Epidermal melanocyte (primary cell): ENCODE measurements around the gene KDM3A.

Experiments
- DNase-seq: peaks from one replicate; pipeline ENCODE4 v3.0.0; 2011; ENCODE audit warnings: low spot score; ENCODE audit not compliant: insufficient read length

The KDM3A gene

DNA sequence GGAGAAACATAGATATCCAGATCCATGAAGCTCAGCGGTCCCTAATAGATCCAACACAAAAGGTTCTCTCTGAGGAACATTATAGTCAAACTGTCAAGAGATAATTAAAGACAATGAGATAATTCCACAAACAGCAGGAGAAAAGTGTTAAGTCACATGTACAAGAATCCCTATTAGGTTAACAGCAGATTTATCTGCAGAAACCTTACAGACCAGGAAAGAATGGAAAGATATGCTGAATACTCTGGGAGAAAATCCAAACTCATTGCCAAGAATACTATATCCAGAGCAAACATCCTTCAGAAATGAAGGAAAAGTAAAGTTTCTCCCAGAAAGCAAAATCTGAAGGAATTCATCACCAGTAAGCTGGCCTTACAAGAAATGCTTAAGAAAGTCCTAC is 10.8 kb upstream of the KDM3A start:
- no peak for DNase-seq

DNA sequence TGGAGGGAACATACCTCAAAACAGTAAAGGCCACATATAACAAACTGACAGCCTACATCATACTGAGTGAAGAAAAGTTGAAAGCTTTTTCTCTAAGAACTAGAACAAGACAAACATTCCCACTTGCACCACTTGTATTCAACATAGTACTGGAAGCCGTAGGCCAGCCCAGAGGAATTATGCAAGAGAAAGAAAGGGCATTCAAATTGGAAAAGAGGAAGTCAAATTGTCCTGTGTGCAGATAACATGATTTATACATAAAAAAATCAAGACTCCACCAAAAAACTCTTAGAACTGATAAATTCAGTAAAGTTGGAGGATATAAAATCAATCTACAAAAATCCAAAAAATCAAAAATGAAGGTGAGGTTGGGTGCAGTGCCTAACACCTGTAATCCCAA is 8.0 kb upstream of the KDM3A start:
- DNase-seq: no peak

DNA sequence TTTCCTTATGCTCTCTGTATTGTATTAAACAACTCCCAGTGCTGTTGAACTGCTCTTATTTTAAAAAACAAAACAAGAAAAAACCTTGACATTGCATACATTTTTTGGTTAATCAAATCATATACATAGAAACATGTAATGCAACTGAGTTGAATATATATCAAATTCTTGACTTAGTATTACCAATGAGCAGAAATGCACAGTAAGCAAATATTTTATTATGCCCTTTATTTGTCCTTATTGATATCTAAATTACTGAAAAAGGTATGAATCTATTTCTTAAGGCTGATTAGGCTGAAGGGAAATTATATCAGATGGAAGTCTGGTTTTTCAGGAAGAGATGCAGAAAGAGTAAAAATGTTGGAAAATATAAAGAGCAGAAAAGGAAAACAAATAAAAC is 6.9 kb upstream of the KDM3A start:
- no peak for DNase-seq

DNA sequence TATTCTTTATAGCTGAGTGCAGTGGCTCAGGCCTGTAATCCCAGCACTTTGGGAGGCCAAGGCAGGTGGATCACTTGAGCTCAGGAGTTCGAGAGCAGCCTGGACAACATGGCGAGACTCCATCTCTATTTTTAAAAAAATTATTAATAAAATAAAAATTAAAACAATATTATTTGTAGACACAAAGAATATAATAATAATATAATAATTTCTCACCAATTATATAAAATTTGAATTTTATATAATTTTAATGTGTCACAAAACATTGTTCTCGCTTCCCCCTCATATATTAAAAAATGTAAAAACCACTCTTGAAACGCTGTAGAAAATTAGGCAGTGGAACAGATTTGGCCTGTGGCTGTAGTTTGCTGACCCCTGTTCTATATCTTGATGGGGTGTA is 5.6 kb upstream of the KDM3A start:
- DNase-seq: no peak

DNA sequence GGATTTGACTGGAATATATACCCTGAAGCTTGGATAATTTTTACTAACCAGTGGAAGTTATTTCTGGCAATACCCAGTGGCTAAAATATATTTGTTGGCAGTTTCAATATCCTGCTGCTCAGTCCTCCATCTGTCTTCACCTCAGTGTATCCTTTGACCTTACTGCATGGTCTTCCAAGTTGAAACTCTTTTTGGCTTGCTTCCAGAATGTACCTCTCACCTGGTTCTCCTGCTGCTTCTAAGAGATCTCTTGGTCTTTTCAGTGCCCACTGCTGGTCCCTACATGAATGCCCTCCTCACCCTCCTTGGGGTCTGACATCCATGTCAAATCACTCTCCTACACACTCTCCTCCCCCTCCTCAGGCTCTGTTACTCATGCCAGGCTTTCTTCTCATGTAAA is 4.8 kb upstream of the KDM3A start:
- DNase-seq: no peak

DNA sequence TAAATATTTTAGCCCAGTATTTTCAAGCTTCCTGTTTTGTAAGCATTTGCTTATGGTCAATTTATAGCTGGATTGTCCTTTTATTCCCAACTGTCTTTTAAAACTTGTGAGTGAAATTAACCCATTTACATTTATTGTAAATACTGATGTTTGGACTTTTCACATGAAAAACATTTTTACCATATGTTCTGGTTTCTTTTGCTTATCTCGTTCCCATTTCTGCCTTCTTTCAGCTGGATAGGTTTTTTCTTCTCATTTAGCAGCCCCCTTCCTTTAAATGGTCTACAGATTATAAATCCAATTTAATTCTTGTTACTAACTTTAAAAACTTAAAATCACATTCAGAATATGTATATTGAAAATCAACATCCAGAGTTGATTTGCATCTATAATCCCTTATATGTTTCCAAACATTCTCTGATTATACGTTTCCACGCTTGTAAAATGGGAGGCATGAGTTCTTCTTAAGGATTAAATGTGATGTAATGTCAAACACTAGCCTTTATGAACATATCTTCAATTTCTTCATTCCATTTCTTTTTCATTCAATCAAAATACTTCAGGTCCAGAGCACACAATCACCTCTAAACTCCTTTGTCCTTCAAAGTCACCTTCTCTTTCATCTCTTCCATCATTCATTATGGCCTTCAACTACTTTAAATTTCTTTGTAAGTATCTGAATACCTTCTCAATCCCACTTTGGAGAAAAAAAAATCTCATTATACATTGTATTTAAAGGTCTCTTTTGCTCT is 1.1 kb upstream of the KDM3A start:
- no peak for DNase-seq

DNA sequence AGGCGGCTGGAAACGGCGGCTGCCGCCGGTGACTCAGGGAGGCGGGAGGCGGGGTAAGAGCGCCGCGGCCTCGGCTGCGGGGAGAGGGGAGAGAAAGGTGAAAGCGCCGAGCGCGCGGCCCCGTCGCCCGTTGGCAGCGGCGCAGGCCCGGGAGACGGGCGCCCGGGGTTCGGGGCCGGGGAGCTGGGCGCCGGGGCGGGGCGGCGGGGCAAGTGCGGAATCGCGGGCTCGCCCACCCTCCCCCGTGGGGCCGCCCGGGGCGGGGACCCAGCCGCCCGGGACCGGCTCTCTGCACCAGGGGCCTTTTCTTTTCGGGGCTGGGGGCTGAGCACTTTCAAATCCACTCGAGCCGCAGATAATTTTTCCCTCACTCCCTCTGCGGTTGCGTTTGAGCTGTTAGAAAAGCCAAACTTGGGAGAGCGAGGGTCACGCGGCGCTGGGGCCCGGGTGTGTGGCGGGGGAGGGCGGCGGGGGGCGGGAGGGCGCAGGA is 266 bp downstream of the KDM3A start:
- no peak for DNase-seq

DNA sequence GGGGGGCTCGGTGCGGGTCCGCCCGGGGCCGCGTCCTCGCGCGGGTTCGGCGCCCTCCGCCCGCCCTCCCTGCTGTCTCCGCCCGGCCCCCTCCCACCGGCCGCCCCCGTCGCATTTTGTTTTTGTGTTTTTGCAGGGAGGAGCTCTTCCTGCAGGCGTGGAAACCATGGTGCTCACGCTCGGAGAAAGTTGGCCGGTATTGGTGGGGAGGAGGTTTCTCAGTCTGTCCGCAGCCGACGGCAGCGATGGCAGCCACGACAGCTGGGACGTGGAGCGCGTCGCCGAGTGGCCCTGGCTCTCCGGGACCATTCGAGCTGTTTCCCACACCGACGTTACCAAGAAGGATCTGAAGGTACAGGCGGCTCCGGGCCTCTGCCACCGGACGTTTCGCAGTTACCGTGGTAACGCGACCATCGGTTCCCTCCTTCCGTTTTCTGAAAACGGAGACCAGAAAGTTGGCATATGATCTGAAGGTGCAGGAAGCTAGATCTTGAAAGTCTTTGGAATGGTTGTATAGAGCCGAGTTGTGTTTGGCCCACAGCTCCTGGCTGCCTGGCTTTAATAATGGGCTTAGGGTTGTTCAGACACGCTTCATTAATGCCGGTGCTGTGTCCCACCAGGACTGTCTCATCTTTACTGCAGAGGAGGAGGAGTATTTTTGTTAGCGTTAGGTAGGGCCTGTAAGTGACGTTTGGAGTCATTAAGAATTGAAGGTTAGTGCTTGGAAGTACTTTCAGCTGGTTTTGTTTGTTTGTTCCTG is 891 bp downstream of the KDM3A start:
- DNase-seq: no peak

DNA sequence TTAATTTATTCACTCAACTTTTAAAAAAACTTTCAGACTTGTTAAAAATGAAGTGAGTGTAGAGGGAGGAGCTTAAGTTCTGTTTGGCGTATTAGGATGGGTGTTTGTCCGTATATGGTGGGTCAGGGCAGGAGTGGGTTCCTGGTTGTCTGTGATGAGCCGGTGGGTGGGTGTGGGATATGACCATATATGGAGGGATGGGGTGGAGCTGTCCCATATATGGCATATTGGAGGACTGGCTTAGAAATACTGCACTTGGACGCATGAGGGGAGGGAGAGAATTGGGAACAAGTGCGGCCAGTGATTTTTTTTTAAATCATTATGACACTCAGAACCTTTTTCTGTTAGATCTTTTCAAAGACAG is 1.5 kb downstream of the KDM3A start:
- DNase-seq: peak; percentile 64

DNA sequence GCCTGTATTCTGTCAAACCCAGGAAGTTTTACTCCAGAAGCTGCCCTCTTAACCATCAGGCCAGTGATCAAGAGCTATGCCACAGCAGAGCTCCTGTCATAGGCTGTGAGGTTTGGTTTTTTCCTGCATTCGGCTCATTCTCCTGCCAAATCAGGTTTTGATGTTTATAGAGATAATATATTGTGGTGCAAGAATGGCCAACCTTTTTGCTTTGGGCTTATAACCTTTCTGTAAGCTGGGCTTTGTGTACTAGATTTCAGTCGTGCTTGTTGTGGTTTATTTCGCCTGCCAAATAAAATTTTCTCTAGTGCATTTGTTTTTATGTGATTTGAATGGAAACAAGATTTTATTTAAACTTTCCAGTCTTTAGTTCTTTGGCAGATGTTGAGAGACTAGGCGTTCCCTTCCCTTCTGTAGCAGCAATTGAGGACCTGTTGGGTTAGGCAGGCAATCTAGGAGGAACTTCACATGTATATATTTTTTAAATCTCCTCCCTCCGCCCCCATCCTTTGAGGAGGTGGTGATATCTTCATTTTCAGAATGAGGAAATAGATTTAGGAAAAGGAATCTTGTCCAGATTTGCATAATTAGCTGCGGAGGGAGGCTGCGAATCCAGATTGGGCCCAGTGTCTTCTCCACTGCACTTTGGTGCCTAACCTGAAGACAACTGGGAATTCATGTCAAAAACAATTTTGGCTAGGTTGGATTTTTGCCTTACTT is 2.6 kb downstream of the KDM3A start:
- no peak for DNase-seq

DNA sequence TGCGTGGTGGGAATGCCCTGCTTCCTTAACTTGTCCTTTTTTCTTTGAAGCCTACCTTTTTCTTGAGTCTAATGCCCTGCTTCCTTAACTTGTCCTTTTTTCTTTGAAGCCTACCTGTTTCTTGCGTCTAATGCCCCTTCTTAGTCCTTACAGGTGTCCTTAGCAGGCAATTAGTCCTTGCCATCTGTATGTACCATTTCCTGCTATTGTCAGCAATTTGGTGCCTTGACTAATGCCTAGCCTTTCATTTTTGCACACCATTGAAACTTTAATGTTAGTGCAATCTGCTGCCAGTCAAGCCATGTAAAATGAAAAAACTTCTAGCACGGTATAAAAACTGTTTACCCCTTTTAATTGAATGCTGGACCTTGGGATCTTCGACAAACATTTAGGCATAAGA is 4.3 kb downstream of the KDM3A start:
- DNase-seq: no peak

DNA sequence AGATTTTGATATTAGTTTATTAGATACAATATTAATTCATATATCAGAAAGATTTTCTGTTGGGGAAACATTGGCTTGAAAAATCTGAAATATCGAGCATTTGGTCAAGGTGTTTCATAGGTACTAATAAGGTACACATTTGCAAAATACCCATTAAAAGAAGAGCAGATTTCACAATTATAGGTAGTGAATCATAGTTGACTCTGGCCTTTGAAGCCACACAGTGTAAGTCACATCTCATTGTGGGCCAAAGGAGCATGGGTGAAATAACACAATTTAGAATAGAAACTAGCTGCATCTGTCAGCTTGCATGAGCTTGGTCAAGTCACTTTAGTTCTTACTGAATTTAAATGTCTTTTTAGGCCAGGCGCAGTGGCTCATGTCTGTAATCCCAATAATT is 4.9 kb downstream of the KDM3A start:
- no peak for DNase-seq

DNA sequence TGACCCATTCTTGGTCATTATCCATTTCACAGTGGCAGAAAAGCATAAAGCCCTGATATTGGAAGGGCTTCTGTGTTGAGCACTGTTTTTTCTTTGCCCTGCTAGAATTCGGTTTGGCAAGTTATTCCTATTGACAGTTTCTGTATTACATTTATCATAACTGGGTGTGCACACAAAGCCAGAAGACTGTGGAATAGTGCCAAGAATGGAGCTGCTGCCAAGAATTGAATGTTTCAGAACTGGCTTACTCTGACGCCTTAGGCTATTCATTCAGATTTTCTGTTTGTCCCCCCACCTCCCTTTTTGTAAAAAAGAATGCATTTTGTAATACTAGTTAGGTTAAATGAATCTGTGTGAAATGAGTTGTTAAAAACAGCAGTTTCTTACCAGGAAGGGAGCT is 12.7 kb downstream of the KDM3A start:
- peak; percentile 25 for DNase-seq

DNA sequence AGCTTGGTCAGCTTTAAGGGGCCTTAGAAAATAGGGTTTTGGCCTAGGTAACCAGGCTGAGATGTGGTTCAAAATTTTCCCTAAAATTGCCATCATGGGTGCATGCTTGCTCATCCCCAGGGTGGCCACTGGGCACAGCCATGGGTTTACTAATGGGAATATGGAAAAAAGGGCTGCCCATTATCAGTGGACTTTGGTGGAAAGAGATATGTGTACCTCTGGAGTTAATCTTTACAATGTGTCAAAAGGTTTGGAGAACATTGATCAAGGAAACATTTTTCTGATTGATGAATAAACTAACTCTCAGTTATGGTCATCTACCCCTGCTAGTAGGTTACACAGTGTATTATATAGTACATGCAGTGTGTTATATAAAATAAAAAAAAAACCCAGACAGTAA is 13.1 kb downstream of the KDM3A start:
- DNase-seq: no peak

DNA sequence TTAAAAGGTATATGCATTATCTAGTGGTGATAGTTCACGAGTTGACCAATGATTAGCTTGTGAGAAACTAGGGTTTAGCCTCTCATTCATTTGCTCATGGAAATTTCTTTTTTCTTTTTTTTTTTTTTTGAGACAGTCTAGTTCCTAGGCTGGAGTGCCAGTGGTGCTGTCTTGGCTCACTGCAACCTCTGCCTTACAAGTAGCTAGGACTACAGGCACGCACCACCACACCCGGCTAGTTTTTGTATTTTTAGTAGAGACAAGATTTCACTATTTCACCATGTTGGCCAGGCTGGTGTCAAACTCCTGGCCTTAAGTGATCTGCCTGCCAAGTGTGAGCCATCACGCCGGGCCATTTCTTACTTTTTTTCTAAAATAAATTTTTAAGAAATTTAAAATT is 14.0 kb downstream of the KDM3A start:
- no peak for DNase-seq

DNA sequence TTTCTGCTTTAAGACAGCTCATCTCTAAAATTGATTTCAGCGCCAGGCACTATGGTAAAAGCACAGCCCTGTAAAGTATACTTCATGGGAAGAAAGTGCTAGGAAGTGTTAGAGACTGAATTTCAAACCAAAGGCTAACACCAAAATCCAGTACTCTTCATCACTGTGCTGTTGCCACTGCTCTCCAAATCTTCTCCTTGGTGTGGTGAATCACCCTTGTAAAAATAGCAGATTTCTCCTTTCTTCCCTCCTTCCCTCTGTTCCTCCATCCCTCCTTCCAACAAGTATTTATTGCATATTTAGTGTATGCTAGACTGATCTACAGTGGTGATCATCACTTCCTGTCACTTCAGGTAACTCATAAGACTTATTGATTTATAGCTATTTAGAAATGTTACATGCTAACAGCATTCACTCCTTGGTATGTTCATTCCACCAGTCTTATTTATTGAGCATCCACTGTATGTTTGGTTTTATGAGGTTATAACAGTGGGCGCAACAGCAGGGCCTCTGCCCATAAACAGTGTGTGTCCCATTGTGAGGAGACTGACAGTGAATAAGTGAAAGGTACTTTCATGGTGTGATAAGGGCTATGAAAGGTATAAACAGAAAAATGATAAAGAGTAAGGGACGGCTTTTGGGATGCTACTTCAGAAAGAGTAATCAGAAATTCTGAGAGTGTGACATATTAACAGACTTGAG is 20.0 kb downstream of the KDM3A start:
- DNase-seq: no peak

DNA sequence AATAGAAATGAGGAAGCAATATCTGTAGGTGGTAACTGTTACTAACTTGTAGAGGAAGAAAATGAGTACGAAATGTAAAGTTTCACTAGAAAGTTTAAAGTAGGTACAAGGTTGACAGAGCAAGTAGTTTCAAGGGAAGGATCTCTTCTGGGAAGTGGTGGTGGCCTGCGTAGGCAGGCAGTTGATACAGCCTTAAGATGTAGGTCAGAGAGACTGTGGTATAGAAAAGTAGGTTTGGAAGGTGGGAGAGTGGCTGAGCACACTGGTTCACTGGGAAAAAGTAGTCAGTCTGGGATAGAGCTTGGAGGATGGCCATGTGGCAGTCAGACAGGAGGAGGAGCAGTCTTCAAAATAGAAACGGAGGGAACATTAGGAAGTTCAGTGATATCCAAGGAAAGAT is 23.5 kb downstream of the KDM3A start:
- no peak for DNase-seq

DNA sequence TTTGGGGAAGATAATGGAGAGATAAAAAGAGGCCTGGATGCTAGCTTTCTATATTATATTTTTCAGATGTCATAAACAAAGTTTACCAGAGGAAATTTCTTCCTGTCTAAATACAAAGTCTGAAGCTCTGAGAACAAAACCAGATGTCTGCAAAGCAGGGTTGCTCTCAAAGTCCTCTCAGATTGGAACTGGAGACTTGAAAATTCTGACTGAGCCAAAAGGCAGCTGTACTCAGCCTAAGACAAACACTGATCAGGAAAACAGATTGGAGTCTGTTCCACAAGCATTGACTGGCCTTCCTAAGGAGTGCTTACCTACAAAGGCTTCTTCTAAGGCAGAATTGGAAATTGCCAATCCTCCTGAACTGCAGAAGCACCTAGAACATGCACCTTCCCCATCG is 25.1 kb downstream of the KDM3A start:
- no peak for DNase-seq

DNA sequence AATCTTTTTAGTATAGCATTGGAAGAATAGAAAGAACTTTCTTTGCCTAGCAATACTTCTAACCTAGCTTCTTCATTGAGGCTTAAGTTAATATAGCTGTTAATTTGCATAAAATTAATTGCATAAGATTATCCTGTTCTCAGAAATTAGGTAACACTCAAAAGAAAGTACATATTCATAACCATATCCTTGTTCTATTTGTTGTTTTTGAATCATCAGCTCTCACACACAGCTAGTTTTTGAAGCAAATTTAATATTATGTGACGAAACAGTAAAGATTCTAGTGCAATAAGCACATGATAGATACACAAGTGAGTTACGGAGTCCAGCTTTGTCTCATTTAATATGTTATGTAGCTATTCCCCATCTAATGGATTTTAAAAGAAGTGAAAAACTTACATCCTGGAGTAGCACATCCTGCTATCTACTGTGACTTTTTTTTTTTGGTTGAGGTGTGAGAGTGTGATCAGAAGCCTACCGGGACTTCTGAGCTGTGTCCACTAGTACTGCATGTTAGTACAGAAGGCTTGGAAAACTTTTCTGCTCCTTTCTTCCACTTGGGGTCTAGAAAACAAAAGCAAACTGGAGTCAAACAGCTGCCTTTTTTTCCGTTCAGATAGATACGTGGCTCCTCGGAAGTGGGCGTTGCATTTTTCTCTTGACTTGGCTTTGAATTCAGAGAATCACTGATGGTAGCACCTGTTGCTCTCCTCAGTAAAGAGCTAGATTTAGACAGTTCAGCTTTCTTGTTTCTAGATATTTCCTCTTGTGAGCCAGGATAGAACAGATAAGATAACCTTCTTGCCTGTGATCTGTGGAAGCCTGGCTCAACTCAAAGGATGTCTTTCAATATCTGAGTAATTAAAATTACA is 27.2 kb downstream of the KDM3A start:
- no peak for DNase-seq

DNA sequence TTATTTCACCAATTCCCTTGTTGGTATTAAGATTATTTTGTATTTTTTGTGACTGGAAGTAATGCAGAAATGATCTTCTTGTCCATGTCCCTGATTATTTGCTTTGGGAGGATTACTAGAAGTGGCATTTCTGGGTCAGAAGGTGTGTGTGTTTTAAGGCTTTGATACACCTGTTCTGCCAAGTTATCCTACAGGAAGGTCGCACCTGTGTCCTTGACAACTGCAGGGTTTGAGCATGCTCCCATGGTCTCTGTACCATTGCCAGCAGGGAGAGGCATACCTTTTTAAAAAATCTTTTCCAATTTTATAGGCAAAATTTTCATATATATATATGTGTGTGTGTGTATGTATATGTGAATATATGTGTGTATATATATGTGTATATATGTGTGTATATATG is 29.7 kb downstream of the KDM3A start:
- DNase-seq: no peak

DNA sequence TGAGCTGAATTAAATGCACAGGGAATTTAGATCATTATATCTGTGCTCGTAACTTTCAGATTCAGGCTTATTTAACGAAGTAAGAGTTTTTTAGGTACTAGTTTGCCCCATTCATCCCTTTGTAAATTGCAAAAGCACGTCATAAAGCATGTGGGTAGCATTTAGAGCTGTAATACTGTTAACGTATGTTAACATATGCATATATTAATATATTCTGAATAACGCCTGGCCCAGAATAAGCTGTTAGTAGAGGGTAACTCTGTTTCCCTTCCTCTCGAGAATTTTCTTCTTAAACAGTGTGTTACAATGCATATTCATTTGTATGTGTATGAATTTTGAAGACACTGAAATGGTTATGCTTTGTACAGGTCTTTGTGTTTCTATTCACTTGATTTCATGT is 30.5 kb downstream of the KDM3A start:
- DNase-seq: no peak
